GM12878 (cell line): ENCODE results near the gene ANXA5.

ENCODE experiments used
- EZH2 ChIP-seq: IDR thresholded peaks from 2 replicates; pipeline ENCODE4 v1.6.1; 2012; ENCODE audit warnings: low read depth, mild to moderate bottlenecking, control low read depth, inconsistent platforms, low read length, borderline replicate concordance; ENCODE audit not compliant: control insufficient read depth
- KDM1A ChIP-seq: fragments of 200-600 bp; sonication (generic); IDR thresholded peaks from 2 replicates; pipeline ENCODE4 v1.6.1; 2016; ENCODE audit warnings: borderline replicate concordance
- NFIC ChIP-seq: IDR thresholded peaks from 2 replicates; pipeline ENCODE4 v1.6.1; 2012; ENCODE audit warnings: low read depth, mild to moderate bottlenecking, inconsistent platforms, low read length, moderate library complexity
- POLR2A ChIP-seq: IDR thresholded peaks from 2 replicates; pipeline ENCODE4 v1.6.1; 2011; ENCODE audit warnings: low read depth, mild to moderate bottlenecking, low read length
- SIN3A ChIP-seq: IDR thresholded peaks from 2 replicates; pipeline ENCODE4 v1.6.1; 2012; ENCODE audit warnings: low read depth, low read length, improper control_type of control experiment
- TBL1XR1 ChIP-seq: IDR thresholded peaks from 2 replicates; pipeline ENCODE4 v1.6.1; 2012; ENCODE audit warnings: low read depth, low read length, improper control_type of control experiment
- TF ChIP-seq, protein P1 (sequence below): IDR thresholded peaks from 2 replicates; pipeline ENCODE4 v1.6.1; 2011; ENCODE audit warnings: low read depth, mild to moderate bottlenecking, low read length, moderate library complexity, borderline replicate concordance; ENCODE audit errors: extremely low read depth
- TF ChIP-seq, protein P2 (sequence below): IDR thresholded peaks from 2 replicates; pipeline ENCODE4 v1.6.1; 2011; ENCODE audit warnings: mild to moderate bottlenecking, low read depth, low read length, moderate library complexity; ENCODE audit not compliant: insufficient replicate concordance
- TF ChIP-seq, protein P3 (sequence below): IDR thresholded peaks from 2 replicates; pipeline ENCODE4 v1.6.1; 2012; ENCODE audit warnings: low read depth, low read length, improper control_type of control experiment

GRCh38 chr4:121712001-121712651 is 15.3 kb upstream of the ANXA5 start:
- no peak for TF ChIP-seq EZH2
- no peak for TF ChIP-seq TBL1XR1
- TF ChIP-seq, protein P1, sequence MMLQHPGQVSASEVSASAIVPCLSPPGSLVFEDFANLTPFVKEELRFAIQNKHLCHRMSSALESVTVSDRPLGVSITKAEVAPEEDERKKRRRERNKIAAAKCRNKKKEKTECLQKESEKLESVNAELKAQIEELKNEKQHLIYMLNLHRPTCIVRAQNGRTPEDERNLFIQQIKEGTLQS = no peak
- TF ChIP-seq, protein P2, sequence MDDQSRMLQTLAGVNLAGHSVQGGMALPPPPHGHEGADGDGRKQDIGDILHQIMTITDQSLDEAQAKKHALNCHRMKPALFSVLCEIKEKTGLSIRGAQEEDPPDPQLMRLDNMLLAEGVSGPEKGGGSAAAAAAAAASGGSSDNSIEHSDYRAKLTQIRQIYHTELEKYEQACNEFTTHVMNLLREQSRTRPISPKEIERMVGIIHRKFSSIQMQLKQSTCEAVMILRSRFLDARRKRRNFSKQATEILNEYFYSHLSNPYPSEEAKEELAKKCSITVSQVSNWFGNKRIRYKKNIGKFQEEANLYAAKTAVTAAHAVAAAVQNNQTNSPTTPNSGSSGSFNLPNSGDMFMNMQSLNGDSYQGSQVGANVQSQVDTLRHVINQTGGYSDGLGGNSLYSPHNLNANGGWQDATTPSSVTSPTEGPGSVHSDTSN = no peak
- no peak for TF ChIP-seq NFIC
- TF ChIP-seq SIN3A = no peak
- no peak for TF ChIP-seq POLR2A
- no peak for TF ChIP-seq KDM1A
- TF ChIP-seq, protein P3, sequence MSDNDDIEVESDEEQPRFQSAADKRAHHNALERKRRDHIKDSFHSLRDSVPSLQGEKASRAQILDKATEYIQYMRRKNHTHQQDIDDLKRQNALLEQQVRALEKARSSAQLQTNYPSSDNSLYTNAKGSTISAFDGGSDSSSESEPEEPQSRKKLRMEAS = no peak
